ENCODE measurements around the gene GAPT.

GRCh38 chr5:58460002-58460731, 31.1 kb upstream of the GAPT start, which contains the start of gene PLK2:
- TF ChIP-seq TRIM28 (IDR thresholded peaks at IDR 0.05; ENCODE audit: borderline replicate concordance, low read length) (no peak), ELK4 (IDR thresholded peaks at IDR 0.05; ENCODE audit: borderline replicate concordance, low read depth, low read length) (no peak), ZNF670 (tag by site-specific recombination; IDR thresholded peaks at IDR 0.05; ENCODE audit: low read depth) (no peak)

Data from HEK293 (cell line).